ENCODE data around the gene RBM3.
"Not testable (repeated sequence)": the region's sequence is repeated elsewhere in the genome, so short reads cannot be mapped to it uniquely, and the experiment has no call there.

Gene RBM3

DNA sequence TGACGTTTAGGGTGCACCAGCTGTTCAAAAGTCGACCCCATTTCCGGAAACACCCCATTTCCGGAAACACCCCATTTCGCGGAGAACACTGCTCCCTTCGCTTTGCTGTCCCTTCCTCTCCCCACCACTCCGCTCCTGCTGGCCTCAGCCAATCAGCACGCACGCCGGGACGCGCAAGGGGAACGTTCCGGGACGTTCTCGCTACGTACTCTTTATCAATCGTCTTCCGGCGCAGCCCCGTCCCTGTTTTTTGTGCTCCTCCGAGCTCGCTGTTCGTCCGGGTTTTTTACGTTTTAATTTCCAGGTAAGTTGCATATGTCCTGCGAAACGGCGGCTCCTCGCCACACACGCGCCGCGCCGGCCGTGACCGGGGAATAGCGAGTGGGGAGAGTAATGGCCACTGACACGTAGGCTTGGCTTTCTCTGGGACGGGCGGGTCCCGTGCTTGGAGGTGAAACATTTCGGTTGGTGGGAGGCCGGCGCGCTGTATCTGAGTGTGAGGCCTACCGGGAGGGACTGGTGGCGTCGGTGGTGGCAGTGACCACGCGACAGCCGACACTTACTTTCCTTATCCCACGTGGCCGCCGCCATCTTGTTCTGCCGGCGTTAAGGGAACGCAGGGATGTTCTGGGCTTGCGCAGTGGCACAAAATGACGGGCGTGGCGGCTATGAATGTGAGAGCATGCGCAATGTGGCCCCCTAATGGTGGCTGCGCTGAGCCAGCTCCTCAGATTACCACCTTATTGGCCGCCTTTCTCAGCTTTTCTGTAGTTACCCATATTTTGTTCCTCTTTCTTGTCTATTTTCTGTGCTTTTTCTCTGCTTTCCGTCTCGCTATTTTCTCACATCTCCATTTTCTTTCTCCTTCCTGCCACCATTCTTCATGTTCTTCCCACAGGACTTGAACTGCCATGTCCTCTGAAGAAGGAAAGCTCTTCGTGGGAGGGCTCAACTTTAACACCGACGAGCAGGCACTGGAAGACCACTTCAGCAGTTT is at the start of gene RBM3:
Gene RBM3, plus strand, starts transcription at position 215 of the 997 bp plus-strand sequence. Its CDS starts 697 bp downstream, at position 912.
- peak; percentile 94 for DNase-seq

- DNase-seq: not testable (repeated sequence)
Measured at GRCh38 chrX:48525853-48526252, 48.4 kb upstream of the RBM3 start.

DNA sequence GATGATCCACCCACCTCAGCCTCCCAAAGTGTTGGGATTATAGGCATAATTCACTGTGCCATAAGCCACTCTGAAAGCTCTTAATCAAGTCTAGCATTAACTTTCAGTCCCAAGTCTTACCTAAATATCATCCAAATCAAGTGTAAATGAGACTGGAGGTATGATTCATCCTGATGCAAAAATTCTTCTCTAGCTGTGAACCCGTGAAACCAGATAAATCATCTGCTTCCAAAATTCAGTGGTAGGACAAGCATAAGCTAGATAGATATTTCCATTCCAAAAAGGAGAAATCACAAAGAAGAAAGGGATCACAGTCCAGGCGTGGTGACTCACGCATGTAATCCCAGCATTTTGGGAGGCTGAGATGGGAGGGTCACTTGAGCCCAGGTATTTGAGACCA is 43.5 kb upstream of the RBM3 start:
- no peak for DNase-seq

- DNase-seq: peak; percentile 89
Measured at GRCh38 chrX:48531358-48531959, 42.8 kb upstream of the RBM3 start.

- DNase-seq: no peak
Measured at GRCh38 chrX:48532161-48532560, 42.1 kb upstream of the RBM3 start.

- no peak for DNase-seq
Measured at GRCh38 chrX:48533165-48533564, 41.1 kb upstream of the RBM3 start.

DNA sequence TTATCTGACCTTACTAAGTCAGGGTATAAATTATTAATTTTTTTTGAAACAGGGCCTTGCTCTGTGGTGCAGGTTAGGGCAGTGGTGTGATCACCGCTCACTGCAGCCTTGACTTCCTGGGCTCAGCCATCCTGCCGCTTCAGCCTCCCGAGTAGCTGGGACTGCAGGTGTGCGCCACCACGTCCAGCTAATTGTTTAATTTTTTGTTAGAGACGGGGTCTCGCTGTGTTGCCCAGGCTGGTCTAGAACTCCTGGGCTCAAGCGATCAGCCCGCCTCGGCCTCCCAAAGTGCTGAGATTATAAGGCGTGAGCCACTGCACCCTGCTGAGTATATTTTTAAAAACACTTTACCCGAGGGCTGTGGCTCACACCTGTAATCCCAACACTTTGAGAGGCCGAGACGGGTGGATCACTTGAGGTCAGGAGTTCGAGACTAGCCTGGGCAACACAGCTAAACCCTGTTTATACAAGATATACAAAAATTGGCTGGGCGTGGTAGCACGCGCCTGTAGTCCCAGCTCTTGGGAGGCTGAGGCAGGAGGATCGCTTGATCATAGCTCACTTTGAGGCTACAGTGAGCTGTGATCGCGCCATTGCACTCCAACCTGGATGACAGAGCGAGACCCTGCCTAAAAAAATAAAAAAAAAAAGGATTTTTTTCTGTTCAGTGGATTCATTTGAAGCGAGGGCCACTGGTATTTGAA is 35.5 kb upstream of the RBM3 start:
- DNase-seq: no peak

DNA sequence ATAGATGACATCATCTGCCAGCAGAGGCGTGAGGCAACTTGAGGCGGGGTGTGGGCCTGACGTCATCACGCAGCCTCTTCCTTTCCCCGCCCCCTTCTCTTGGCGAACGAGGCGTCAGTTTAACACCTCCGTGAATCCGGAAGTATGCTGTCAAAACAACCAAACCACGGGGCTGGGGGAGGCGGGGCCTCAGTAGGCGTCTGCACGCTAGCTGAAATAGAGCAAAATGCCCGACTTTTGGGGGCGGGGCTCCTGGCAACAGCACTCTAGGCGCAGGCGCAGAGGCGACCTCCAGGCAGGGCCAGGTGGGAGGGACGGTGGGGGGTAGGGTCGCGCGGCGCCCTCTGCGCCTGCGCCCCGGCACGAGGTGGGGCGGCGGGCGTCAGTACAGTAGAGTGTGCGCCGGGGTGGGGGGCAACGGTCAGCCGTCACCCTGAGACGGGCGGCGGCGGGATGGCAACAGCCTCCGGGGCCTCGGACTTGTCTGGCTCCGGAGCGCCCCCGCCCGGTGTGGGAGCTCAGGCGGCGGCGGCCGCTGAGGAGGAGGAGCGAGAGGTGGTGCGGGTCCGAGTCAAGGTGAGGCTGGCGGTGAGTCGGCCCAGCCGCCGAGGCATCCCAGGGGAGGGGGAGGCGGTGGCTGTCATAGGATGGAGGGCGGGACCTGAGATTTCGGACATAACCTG is 34.8 kb upstream of the RBM3 start, which contains the start of gene TBC1D25:
Gene TBC1D25, plus strand, starts transcription at position 370 of the 683 bp plus-strand sequence. Its CDS starts 84 bp downstream, at position 454.
- peak; percentile 98 for DNase-seq

GRCh38 chrX:48540028-48540375 is 34.3 kb upstream of the RBM3 start:
- peak; percentile 46 for DNase-seq

DNA sequence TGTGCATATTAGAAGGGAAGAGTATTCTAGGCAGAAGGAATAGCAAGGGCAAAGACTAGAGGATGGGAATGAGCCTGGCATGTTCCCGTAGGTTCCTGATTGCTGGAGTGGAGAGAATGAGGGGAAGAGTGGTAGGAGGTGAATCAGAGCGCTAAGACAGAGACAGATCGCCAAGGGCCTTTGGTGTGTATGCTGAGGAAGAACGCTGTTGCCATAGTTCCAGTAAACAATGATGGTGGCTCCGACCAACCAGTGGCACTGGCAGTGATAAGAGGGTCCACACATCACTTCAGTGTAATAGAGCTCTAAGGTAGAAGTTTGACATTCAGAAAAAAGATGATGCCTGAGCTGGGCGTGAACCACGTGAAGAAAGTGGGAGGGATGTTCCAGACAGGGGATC is 33.8 kb upstream of the RBM3 start:
- DNase-seq: no peak

GRCh38 chrX:48541140-48541814 is 33.0 kb upstream of the RBM3 start:
- no peak for DNase-seq

GRCh38 chrX:48548871-48549270 is 25.4 kb upstream of the RBM3 start:
- DNase-seq: no peak

DNA sequence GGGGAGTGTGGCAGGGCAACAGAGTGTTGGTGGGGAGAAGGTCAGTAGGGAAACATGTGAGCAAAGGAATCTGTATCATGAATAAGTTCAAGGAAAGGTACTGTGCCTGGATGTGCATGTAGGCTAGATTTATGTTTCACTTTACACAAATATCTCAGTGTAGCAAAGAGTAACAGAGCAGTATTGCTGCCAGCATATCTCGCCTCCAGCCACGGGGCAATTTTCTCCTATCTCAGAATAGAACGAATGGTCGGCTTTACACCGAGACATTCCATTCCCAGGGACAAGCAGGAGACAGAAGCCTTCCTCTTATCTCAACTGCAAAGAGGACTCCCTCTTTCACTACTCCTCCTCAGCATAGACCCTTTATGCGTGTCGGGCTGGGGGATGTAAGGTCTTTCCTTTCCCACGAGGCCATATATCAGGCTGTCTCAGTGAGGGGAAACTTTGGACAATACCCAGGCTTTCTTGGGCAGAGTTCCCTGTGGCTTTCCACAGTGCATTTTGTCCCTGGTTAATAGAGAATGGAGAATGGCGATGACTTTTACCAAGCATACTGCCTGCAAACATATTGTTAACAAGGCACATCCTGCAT is 18.5 kb upstream of the RBM3 start:
- DNase-seq: not testable (repeated sequence)

GRCh38 chrX:48558271-48558670 is 16.0 kb upstream of the RBM3 start:
- no peak for DNase-seq

GRCh38 chrX:48559636-48560035 is 14.6 kb upstream of the RBM3 start:
- DNase-seq: no peak

DNA sequence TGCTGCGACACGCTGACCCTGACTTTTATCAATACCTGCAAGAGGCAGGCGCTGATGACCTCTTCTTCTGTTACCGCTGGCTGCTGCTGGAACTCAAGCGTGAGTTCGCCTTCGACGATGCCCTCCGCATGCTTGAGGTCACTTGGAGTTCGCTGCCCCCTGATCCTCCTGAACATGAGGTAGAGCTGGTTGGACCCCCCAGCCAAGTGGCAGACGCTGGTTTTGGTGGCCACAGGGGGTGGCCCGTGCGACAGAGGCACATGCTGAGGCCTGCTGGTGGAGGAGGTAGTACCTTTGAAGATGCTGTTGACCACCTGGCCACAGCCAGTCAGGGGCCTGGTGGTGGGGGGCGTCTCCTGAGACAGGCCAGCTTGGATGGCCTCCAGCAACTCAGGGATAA is 14.2 kb upstream of the RBM3 start:
- DNase-seq: no peak

DNA sequence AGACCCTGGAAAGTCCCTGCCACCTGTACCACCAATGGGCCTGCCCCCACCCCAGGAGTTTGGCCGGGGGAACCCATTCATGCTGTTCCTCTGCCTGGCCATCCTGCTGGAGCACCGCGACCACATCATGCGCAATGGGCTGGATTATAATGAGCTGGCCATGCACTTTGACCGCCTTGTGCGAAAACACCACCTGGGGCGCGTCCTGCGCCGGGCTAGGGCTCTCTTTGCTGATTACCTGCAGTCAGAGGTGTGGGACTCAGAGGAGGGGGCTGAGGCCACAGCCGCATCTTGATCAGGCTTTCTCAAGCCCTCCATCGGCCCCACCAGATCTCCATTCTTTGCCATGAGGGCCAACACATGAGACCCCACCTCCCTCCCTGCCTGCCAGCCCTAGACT is 13.6 kb upstream of the RBM3 start:
- DNase-seq: no peak

DNA sequence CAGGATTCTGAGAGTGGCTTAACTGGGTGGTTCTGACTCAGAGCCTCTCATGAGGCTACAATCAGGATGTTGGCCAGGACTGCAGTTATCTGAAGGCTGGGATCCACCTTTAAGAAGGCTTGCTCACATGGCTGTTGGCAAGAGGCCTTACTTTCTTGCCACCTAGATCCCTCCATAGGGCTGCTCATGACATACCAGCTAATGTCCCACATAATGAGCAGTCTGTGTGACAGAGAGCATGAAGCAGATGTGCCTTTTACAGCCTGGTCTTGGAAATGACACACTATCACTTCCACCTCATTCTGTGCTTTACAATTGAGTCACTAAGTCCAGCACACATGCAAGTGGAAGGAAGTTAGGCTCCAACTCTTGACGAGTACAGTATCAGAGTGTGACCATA is 4.3 kb upstream of the RBM3 start:
- DNase-seq: peak; percentile 34

DNA sequence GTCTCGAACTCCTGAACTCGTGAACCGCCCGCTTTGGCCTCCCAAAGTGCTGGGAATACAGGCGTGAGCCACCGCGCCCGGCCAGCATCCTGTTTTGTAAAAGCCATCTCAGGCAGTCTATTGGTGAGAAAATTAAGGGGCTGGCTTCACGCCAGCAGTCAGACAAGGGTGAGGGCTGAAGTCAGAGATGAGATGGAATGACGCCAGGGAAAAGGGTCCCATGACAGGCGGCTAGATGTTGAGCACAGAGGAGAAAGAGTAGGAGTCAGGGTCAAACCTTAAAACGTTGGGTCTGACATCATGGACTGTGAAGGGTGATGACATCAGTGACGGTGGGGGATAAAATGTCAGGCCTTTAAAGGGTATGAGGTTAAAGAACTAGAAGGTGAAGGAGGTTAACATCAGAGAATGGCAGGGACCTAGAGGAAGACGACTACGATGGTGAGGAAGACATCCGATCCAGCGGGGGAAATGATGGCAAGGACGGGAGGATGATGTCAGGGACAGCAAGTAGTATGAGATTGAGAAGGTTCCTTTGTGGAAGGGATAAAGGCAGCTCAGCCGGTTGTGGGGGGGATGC is 504 bp upstream of the RBM3 start:
- DNase-seq: peak; percentile 43

- no peak for DNase-seq
Measured at GRCh38 chrX:48575642-48576041, 1.4 kb downstream of the RBM3 start.

DNA sequence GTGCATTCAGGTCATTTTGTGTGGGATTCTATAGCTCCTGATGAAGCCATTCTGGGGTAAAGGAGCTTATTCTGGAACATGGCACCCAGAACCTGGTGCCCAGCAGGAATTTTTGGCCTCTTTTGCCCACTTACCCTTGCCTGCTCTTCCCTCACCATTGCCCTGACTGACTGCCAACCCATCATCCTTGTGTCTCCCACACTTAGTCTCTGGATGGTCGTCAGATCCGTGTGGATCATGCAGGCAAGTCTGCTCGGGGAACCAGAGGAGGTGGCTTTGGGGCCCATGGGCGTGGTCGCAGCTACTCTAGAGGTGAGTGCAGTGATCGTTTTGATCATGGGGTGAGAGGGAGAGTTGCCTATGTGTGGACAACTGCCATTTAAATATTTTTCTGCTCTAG is 1.8 kb downstream of the RBM3 start:
- no peak for DNase-seq

Data from hematopoietic multipotent progenitor cell treated with erythropoietin and hydrocortisone succinate and interleukin-3 and kit ligand, for 6 days (in vitro differentiated cells).